SK-N-MC (cell line): Measurements from ENCODE around the gene ERG28.

ENCODE experiments used
- EZH2 ChIP-seq: fragments of 200-600 bp; sonication (generic); IDR thresholded peaks from one replicate; pipeline ENCODE4 v1.6.1; 2017; ENCODE audit warnings: antibody characterized with exemption
- POLR2AphosphoS5 ChIP-seq: IDR thresholded peaks from 2 replicates; pipeline ENCODE4 v1.6.1; 2012; ENCODE audit warnings: mild to moderate bottlenecking, low read depth, low read length, borderline replicate concordance

DNA sequence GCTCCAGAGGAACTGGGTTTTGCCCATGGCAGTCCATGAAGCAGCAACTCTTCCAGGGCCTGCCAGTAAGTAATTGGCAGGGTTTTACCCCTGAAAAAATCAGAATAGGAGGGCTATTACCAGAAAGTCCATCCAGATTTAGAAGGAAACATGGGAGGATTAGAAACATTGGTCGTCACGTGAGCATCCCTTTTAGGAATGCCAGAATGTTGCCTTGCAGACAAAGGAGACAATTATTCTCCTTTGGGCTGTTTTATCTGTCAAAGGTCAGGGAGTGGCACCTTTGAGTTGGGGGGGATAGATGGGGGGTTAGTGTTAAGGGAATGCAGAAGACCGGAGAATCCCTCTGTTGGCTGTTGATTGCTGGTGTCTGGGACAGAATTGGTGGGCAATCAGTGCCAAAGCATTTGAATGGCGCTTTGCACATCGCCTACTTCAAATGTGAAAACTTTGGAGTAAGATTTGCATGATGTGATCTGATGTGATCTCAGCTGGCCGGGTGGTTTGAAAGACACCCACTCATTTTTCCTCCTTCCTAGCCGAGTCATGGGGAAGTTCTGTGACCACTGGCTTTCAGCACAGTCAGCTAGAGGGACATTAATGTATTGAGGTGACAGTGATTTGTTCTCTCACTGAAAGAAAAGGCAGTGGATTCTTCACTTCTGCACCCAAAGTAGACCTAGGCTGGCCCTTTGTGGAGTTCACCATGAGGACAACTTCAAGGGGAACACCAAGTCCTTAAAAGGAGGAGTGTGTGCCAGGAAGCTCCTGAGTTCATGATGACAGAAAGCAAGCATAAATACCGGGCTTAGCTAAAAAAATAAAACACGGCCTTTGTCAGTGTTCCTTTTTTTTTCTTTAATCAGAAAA, 50.8 kb downstream of the ERG28 start:
- TF ChIP-seq POLR2AphosphoS5, result no peak
- TF ChIP-seq EZH2, result no peak
